K562 (cell line): ENCODE results near the gene WNT7A.

Experiments used
- SMARCA5 ChIP-seq: fragments of 450-650 bp; IDR thresholded peaks from 2 replicates; pipeline ENCODE4 v1.6.1; 2016
- YY1 ChIP-seq, 3 experiments: IDR thresholded peaks; 2 replicates each; pipeline ENCODE4 v1.6.1; 2011; ENCODE audit warnings: low read length in 2 of 3, mild to moderate bottlenecking in 2 of 3, moderate library complexity in 2 of 3, borderline replicate concordance in 1 of 3, control low read depth in 1 of 3, low read depth in 1 of 3; ENCODE audit not compliant: insufficient read depth in 3 of 3, insufficient replicate concordance in 2 of 3, control insufficient read depth in 1 of 3, insufficient read length in 1 of 3; ENCODE audit errors: extremely low read depth in 1 of 3
- ZNF253 ChIP-seq: fragments of 250-450 bp; sonication (Bioruptor Pico); conservative IDR thresholded peaks from 2 replicates; pipeline ENCODE4 v1.6.1; 2021; ENCODE audit warnings: mild to moderate bottlenecking

GRCh38 chr3:13843351-13843750, 36.5 kb downstream of the WNT7A start:
- no peak for TF ChIP-seq SMARCA5
- no peak for TF ChIP-seq ZNF253 (CRISPR knock-in tag)
- no peak for TF ChIP-seq YY1 (IDR thresholded peaks at IDR 0.05; ENCODE audit: borderline replicate concordance in 1 of 3, control insufficient read depth in 1 of 3, extremely low read depth in 1 of 3, insufficient read depth in 3 of 3, insufficient read length in 1 of 3, insufficient replicate concordance in 2 of 3, low read depth in 1 of 3, low read length in 2 of 3)
